ES-I3 (cell line): ENCODE results near the gene MAN2A1.

ENCODE experiments used
- H3K36me3 ChIP-seq: 2 replicates; pipeline ENCODE4 v1.6.1; 2013; ENCODE audit warnings: mild to moderate bottlenecking, low read length, control low read depth, moderate library complexity; ENCODE audit not compliant: insufficient read depth
- H3K4me1 ChIP-seq: 2 replicates; pipeline ENCODE4 v1.6.1; 2013; ENCODE audit warnings: mild to moderate bottlenecking, control low read depth, low read length; ENCODE audit not compliant: insufficient read depth
- H3K9ac ChIP-seq: 2 replicates; pipeline ENCODE4 v1.6.1; 2013; ENCODE audit warnings: low read depth, mild to moderate bottlenecking, low read length, moderate library complexity
- H3K9me3 ChIP-seq: 2 replicates; pipeline ENCODE4 v1.6.1; 2013; ENCODE audit warnings: mild to moderate bottlenecking, low read length, moderate library complexity; ENCODE audit not compliant: control insufficient read depth, insufficient read depth

Gene MAN2A1

GRCh38 chr5:109668237-109668636, 21.5 kb upstream of the MAN2A1 start:
- Histone ChIP-seq H3K9me3 (no peaks in the 10 kb centered on the region), H3K9ac (no peak overlapping the region), H3K4me1 (no peaks in the 10 kb centered on the region), H3K36me3 (no peaks in the 10 kb centered on the region)

DNA sequence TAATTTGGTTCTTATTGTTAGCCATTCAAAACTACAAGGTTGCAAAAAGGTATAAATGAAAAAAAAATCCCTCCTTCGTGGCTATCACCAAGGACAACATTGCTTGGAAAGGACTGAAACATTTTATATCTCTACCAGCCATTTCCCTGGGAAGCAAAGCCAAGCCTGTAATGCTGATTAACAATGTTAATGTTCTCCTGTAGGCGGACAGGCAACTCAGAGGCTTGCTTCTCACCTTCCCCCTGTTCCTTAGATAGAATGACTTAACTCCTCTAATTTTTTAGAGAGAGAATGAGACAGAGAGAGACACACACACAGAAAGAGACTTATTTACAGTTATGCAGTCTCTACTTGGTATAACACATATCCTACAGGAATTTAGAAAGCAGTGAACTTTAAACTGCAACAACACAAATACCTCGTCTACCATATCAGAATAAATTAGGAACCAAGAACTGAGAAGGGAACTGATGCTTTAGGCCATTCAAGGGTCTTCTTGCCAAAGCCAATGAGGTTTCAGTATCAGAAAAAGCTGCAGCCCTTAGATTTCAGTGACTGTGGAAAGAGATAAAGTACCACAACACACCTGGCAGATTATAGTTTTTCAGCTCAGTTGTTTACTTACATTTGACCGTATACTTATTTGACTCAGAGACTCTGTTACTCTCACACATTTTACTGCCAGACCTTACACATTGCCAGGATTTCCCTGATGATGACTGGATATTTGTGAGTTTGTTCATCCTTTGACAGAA, 20.9 kb upstream of the MAN2A1 start:
- H3K9me3 ChIP-seq = no peaks in the 10 kb centered on the region
- H3K9ac ChIP-seq = no peak overlapping the region
- H3K36me3 ChIP-seq = no peaks in the 10 kb centered on the region
- H3K4me1 ChIP-seq = no peaks in the 10 kb centered on the region

GRCh38 chr5:109669991-109670706, 19.6 kb upstream of the MAN2A1 start:
- H3K4me1 ChIP-seq = no peaks in the 10 kb centered on the region; the same call in 1 of the 2 replicates
- no peaks in the 10 kb centered on the region for H3K36me3 ChIP-seq
- no peaks in the 10 kb centered on the region for H3K9me3 ChIP-seq
- no peak overlapping the region for H3K9ac ChIP-seq

DNA sequence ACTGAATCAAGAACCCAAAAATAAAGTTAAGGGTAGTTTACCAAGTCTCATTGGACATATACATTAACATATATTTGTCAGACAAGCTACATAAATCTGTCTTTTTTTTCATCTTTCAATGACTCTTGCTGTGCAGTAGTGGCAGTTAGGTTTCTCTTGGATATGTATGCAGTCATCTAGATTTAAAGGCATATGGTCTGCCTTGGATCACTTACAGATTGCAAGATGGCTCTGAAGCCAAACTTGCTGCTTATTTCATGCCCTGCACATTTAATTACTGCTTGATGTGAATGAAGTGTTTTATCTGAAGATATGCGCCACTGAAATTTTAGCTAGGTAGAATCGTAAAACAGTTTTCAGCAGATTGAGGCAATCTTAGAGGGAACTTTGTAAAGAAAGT, 18.6 kb upstream of the MAN2A1 start:
- Histone ChIP-seq H3K9me3 (no peaks in the 10 kb centered on the region), H3K36me3 (no peaks in the 10 kb centered on the region)

GRCh38 chr5:109674596-109674995, 15.1 kb upstream of the MAN2A1 start:
- Histone ChIP-seq H3K36me3 (no peaks in the 10 kb centered on the region), H3K9ac (no peak overlapping the region), H3K9me3 (no peaks in the 10 kb centered on the region), H3K4me1 (no peaks in the 10 kb centered on the region; the same call in 1 of the 2 replicates)

More for the DNA sequence above, 18.6 kb upstream of the MAN2A1 start:
- no peaks in the 10 kb centered on the region; the same call in 1 of the 2 replicates for H3K4me1 ChIP-seq
- H3K9ac ChIP-seq = no peak overlapping the region

DNA sequence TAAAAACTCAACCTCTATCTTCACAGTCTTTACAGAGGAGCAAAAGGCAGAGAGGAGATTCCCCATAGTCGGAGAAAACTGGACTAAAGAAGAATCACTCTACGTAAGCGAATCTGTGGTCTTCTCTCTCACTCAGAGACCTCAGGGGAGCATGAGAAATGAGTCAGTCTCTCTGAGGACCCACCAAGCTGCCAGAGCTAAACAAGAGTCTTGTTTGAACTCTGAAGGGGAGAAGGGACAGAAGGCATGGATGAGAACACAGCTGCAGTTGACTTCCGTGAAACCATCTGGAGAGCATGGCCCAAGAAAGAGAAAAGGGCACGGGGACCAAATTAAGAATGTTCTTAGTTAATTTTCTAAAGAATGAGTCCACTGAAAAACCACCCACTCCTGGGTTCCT, 12.8 kb upstream of the MAN2A1 start:
- no peaks in the 10 kb centered on the region; the same call in 1 of the 2 replicates for H3K4me1 ChIP-seq
- no peaks in the 10 kb centered on the region for H3K9me3 ChIP-seq

DNA sequence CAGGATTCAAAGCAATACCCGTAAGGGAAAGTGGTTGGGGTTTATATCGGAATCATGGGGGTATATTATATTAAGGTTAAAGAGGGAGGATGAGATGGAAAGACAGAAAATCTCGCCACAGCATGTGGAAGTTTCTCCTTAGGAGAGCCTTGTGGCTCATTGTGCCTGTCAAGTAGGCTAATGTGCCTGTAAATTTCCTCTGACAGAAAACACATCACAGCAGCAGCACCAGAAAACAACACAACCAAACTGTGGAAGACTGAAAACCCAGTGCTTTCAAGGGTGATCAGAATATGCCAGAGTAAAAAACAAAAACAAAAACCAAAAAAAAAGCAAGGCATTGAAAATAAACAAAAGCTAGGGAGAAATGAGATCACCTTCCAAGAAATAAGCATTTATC, 11.3 kb upstream of the MAN2A1 start:
- Histone ChIP-seq H3K36me3 (no peaks in the 10 kb centered on the region), H3K4me1 (no peaks in the 10 kb centered on the region; the same call in 1 of the 2 replicates), H3K9ac (no peak overlapping the region), H3K9me3 (no peaks in the 10 kb centered on the region)

More for the DNA sequence above, 12.8 kb upstream of the MAN2A1 start:
- Histone ChIP-seq H3K9ac (no peak overlapping the region), H3K36me3 (no peaks in the 10 kb centered on the region)

DNA sequence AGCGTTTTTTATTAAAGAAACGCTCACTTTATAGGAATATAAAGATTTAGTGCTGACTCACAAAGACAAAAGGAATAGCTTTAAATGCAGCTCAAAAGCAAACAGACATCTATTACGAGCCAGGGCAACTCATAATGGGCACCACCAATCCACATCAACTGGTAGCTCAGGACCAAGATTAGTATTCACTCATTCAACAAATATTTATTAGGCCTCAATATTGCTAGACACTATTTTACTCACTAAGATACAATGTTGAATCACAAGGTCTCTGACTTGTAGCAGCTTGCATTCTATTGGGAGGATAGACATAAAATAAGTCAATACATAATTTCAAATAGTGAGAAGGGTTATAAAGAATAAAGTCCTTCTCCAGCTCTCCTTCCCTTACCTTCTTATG, 8.0 kb upstream of the MAN2A1 start:
- no peak overlapping the region for H3K9ac ChIP-seq
- H3K9me3 ChIP-seq = no peaks in the 10 kb centered on the region
- no peaks in the 10 kb centered on the region for H3K4me1 ChIP-seq
- no peaks in the 10 kb centered on the region for H3K36me3 ChIP-seq

DNA sequence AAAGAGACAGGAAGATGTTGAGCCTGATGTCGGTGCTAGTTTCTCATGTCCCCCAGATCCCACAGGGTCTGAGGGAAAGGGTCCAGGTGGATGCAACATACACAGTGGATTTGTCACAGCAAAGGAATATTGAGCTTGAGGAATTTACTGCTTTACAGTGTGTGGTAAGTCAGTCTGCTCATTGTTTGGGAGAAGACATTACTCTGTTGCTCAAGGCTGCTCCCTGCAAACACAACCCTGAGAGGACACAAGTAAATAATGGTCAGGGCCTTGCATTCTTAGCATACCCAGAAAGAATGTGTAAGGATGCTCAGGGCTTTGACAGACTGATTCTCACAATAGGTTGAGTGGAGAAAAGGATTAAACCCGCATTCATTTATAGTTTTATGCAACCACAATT, 7.3 kb upstream of the MAN2A1 start:
- H3K4me1 ChIP-seq = no peaks in the 10 kb centered on the region
- no peaks in the 10 kb centered on the region for H3K36me3 ChIP-seq
- no peak overlapping the region for H3K9ac ChIP-seq
- H3K9me3 ChIP-seq = no peaks in the 10 kb centered on the region

- no peak overlapping the region for H3K9ac ChIP-seq
- no peaks in the 10 kb centered on the region for H3K4me1 ChIP-seq
- H3K9me3 ChIP-seq = 0 out of 2 replicates have a peak, but pooled peaks cover 5% of the 10 kb centered on the region
- no peaks in the 10 kb centered on the region for H3K36me3 ChIP-seq
Measured at GRCh38 chr5:109685916-109686315, 3.8 kb upstream of the MAN2A1 start.

DNA sequence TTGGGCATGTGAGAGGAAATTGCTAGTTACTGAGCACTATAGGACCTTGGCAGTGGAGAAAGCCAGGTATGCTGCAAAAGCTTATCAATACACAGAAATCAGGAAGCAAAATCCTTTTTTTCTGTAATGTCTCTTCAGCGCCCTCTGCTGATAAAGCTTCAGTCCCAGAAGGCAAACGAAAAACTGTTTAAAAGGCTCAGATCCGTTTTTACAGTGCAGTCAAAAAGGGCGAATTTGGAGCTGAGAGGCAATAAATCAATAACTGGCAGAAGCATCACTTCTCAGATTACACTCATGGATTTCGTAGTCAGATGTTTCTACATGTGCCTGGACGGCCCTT, 1.1 kb upstream of the MAN2A1 start:
- H3K9me3 ChIP-seq = 0 out of 2 replicates have a peak, but pooled peaks cover 5% of the 10 kb centered on the region
- H3K36me3 ChIP-seq = no peaks in the 10 kb centered on the region
- peak overlapping the region; percentile 59; the same call in 1 of the 2 replicates for H3K9ac ChIP-seq
- peaks cover 15% of the 10 kb centered on the region for H3K4me1 ChIP-seq

- Histone ChIP-seq H3K9ac (peak overlapping the region; percentile 59), H3K4me1 (peaks cover 19% of the 10 kb centered on the region), H3K36me3 (no peaks in the 10 kb centered on the region), H3K9me3 (0 out of 2 replicates have a peak, but pooled peaks cover 5% of the 10 kb centered on the region)
Measured at GRCh38 chr5:109688970-109689739, 572 bp upstream of the MAN2A1 start.

DNA sequence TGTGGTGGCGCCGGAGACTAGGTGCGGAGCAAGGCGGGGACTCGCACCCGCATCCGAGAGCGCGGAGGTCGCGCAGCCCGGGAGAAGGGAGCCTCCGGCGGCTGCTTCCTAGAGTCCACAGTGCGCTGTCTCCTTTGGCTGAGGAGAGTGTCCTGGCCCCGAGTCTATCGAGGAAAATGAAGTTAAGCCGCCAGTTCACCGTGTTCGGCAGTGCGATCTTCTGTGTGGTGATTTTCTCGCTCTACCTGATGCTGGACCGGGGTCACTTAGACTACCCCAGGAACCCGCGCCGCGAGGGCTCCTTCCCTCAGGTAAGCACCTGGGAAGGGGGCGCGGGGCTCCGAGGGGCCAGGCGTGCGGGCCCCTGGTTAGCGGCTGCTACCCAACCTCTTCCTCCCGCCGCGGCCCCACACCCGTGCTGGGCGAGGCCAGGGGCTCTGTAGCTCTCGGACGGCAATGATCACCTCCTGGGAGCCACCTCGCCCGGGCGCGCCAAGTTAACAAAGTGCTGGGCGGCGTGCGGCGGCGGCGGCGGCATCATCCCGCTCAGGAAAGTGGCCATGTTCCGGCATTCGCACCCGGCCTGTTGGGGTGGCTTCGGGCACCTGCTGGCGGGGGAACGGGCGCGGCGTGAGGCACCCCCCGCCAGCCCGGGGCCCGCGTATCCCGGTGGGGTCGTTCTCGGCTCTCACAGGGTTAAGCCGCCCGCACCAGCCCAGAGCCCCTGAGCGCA, 681 bp downstream of the MAN2A1 start:
- H3K9ac ChIP-seq = peak overlapping the region; percentile 59
- H3K9me3 ChIP-seq = 0 out of 2 replicates have a peak, but pooled peaks cover 5% of the 10 kb centered on the region
- H3K36me3 ChIP-seq = no peaks in the 10 kb centered on the region
- H3K4me1 ChIP-seq = peaks cover 26% of the 10 kb centered on the region
